DMS153 treated with DMSO at 0.1 percent for 48 hours (cell line): Measurements from ENCODE around the gene WSCD1.

Experiments
- DNase-seq: peaks from one replicate; lab custom pipeline; 2025; ENCODE audit not compliant: unreplicated experiment; lab: John Stamatoyannopoulos, UW

The WSCD1 gene

GRCh38 chr17:6104956-6105648 is 34.9 kb downstream of the WSCD1 start:
- no peak for DNase-seq

- DNase-seq = no peak
These were observed 35.4 kb downstream of the WSCD1 start for GRCh38 chr17:6105649-6106007.

GRCh38 chr17:6106212-6106611 is 36.0 kb downstream of the WSCD1 start:
- DNase-seq = no peak

- no peak for DNase-seq
These were observed 37.6 kb downstream of the WSCD1 start for GRCh38 chr17:6107791-6108190.

GRCh38 chr17:6108382-6108781 is 38.2 kb downstream of the WSCD1 start:
- DNase-seq = no peak

- DNase-seq = no peak
These were observed 38.8 kb downstream of the WSCD1 start for GRCh38 chr17:6108987-6109386.

GRCh38 chr17:6109536-6109935 is 39.4 kb downstream of the WSCD1 start:
- DNase-seq = no peak

- DNase-seq = no peak
These were observed 39.9 kb downstream of the WSCD1 start for GRCh38 chr17:6110088-6110487.

GRCh38 chr17:6110592-6110991 is 40.4 kb downstream of the WSCD1 start:
- no peak for DNase-seq

- no peak for DNase-seq
These were observed 50.2 kb downstream of the WSCD1 start for GRCh38 chr17:6120351-6120750.

- no peak for DNase-seq
These were observed 54.7 kb downstream of the WSCD1 start for GRCh38 chr17:6124856-6125255.

- no peak for DNase-seq
These were observed 56.6 kb downstream of the WSCD1 start for GRCh38 chr17:6126768-6127167.

GRCh38 chr17:6134721-6135120 is 64.5 kb downstream of the WSCD1 start:
- DNase-seq = no peak

- DNase-seq = no peak
These were observed 65.1 kb downstream of the WSCD1 start for GRCh38 chr17:6135236-6135635.

GRCh38 chr17:6135996-6136395 is 65.8 kb downstream of the WSCD1 start:
- DNase-seq = no peak

GRCh38 chr17:6137716-6138502 is 67.7 kb downstream of the WSCD1 start:
- no peak for DNase-seq

- DNase-seq = no peak
These were observed 68.7 kb downstream of the WSCD1 start for GRCh38 chr17:6138761-6139446.

- DNase-seq = no peak
These were observed 69.3 kb downstream of the WSCD1 start for GRCh38 chr17:6139447-6139832.

- DNase-seq = no peak
These were observed 70.0 kb downstream of the WSCD1 start for GRCh38 chr17:6140188-6140587.

- DNase-seq = no peak
These were observed 70.7 kb downstream of the WSCD1 start for GRCh38 chr17:6140728-6141330.

GRCh38 chr17:6142701-6143100 is 72.5 kb downstream of the WSCD1 start:
- DNase-seq = no peak

- DNase-seq = no peak
These were observed 75.8 kb downstream of the WSCD1 start for GRCh38 chr17:6145946-6146345.
